Fibroblast of mammary gland (primary cell): ENCODE data around the gene TMEM72.

Experiments used
- DNase-seq: peaks from one replicate; pipeline ENCODE4 v3.0.0-alpha.2; 2010; ENCODE audit warnings: low read depth
- H3K4me3 ChIP-seq: 2 replicates; pipeline ENCODE4 v1.5.1; 2011; ENCODE audit warnings: low read depth, mild to moderate bottlenecking, low read length, moderate library complexity; ENCODE audit not compliant: control insufficient read depth
- CTCF ChIP-seq: conservative IDR thresholded peaks from 2 replicates; pipeline ENCODE4 v1.5.1; 2011; ENCODE audit warnings: low read depth, low read length, inconsistent platforms; ENCODE audit not compliant: control insufficient read depth, insufficient read depth

Gene TMEM72

GRCh38 chr10:44971935-44972757 lies 61.0 kb downstream of the TMEM72 start:
- no peak for TF ChIP-seq CTCF
- H3K4me3 ChIP-seq = no peak overlapping the region
- DNase-seq = no peak

- H3K4me3 ChIP-seq = no peak overlapping the region
- no peak for TF ChIP-seq CTCF
- no peak for DNase-seq
Observed at GRCh38 chr10:44972874-44973306, 61.8 kb downstream of the TMEM72 start.

GRCh38 chr10:44973323-44974081 lies 62.4 kb downstream of the TMEM72 start:
- DNase-seq = no peak
- no peak for TF ChIP-seq CTCF
- H3K4me3 ChIP-seq = no peak overlapping the region

- DNase-seq = no peak
- peak overlapping the region; percentile 52 for H3K4me3 ChIP-seq
- TF ChIP-seq CTCF = no peak
Observed at GRCh38 chr10:44974082-44974627, 63.0 kb downstream of the TMEM72 start.

GRCh38 chr10:44974628-44975430 lies 63.7 kb downstream of the TMEM72 start:
- peak; percentile 37 for TF ChIP-seq CTCF
- peak overlapping the region; percentile 52 for H3K4me3 ChIP-seq
- DNase-seq = peak; percentile 49
